Fibroblast of the aortic adventitia (primary cell): ENCODE measurements around the gene RFC2. TPM values are rescaled to one million over a fixed set of nuclear protein-coding genes. Genes with fewer than 3 reads are reported as not detected.

ENCODE experiments used
- DNase-seq: peaks from one replicate; pipeline ENCODE4 v3.0.0-alpha.2; 2010; ENCODE audit warnings: low read depth
- H3K4me3 ChIP-seq: 2 replicates; pipeline ENCODE4 v1.5.1; 2011; ENCODE audit warnings: low read depth, mild to moderate bottlenecking, control low read depth, low read length, moderate library complexity
- total RNA-seq: library from RNA; depleted of rRNA; stranded (reverse); fragments of >200 nt; gene quantifications from 2 replicates; pipeline ENCODE4 v1.2.3, GENCODE V29; 2012; ENCODE audit warnings: low replicate concordance
- TF ChIP-seq, protein P1 (sequence below): IDR thresholded peaks from 2 replicates; pipeline ENCODE4 v1.5.1; 2011; ENCODE audit warnings: mild to moderate bottlenecking, low read length, control low read depth, inconsistent platforms; ENCODE audit not compliant: insufficient read depth

RFC2 gene
- total RNA-seq, 1 donor, result 39.0 TPM

DNA sequence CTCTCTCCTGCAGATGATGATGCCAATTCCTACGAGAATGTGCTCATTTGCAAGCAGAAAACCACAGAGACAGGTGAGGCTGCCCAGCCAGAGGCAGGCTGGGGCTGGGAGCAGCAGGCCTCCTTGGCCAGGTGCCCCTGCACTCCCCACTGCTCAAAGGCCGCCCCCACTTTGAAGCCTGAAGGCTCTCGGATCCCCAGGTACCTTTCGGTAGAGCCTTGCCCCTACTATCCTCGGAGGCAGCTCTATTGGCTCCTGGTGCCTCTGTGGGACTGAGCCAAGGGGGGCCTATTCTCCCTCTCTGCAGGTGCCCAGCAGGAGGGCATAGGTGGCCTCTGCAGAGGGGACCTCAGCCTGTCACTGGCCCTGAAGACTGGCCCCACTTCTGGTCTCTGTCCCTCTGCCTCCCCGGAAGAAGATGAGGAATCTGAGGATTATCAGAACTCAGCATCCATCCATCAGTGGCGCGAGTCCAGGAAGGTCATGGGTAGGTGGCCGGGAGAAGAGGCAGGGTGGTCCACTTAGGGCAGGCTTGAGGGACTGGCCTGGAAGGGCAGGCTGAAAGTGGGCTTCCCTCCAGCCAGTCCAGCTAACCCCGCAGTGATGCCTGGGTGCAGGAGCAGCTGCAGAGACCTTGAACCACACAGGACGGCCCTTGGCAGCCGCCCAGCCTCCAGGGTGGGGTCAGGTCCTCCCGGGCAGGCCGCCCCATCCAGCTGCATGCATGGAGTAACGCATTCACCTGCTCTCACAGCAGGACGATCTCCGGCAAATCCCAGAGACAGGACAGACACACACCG, 30.3 kb downstream of the RFC2 start:
- DNase-seq, result no peak
- H3K4me3 ChIP-seq, result no peak overlapping the region
- TF ChIP-seq, protein P1, sequence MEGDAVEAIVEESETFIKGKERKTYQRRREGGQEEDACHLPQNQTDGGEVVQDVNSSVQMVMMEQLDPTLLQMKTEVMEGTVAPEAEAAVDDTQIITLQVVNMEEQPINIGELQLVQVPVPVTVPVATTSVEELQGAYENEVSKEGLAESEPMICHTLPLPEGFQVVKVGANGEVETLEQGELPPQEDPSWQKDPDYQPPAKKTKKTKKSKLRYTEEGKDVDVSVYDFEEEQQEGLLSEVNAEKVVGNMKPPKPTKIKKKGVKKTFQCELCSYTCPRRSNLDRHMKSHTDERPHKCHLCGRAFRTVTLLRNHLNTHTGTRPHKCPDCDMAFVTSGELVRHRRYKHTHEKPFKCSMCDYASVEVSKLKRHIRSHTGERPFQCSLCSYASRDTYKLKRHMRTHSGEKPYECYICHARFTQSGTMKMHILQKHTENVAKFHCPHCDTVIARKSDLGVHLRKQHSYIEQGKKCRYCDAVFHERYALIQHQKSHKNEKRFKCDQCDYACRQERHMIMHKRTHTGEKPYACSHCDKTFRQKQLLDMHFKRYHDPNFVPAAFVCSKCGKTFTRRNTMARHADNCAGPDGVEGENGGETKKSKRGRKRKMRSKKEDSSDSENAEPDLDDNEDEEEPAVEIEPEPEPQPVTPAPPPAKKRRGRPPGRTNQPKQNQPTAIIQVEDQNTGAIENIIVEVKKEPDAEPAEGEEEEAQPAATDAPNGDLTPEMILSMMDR, result no peak

- no peak for DNase-seq
- H3K4me3 ChIP-seq, result no peak overlapping the region
- TF ChIP-seq, protein P1, result no peak
Measured at GRCh38 chr7:74222851-74223710, 31.1 kb downstream of the RFC2 start.

- TF ChIP-seq, protein P1, result no peak
- no peak overlapping the region for H3K4me3 ChIP-seq
- DNase-seq, result no peak
Measured at GRCh38 chr7:74221713-74222112, 32.5 kb downstream of the RFC2 start.

GRCh38 chr7:74220229-74220628, 34.0 kb downstream of the RFC2 start:
- no peak overlapping the region for H3K4me3 ChIP-seq
- DNase-seq, result no peak
- TF ChIP-seq, protein P1, result no peak

DNA sequence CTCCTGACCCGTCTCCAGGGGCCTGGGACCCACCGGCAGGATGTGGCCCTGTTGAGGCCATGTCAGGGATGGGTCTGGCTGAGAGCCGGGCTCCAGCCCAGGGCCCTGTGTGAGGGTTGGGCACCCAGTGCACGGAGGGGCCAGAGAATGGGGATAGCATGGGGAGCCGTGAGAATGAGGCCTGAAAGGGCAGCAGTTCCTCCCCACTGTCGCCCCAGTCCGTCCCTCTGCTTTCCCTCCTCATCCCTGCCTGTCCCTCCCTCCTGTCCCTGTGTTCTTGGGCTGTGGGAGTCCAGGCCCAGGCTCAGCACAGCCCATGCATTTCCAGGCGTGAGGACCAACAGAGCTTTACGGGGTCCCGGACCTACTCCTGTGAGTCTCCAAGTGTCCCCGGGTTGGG, 34.8 kb downstream of the RFC2 start:
- TF ChIP-seq, protein P1, result no peak
- no peak overlapping the region for H3K4me3 ChIP-seq
- DNase-seq, result no peak

DNA sequence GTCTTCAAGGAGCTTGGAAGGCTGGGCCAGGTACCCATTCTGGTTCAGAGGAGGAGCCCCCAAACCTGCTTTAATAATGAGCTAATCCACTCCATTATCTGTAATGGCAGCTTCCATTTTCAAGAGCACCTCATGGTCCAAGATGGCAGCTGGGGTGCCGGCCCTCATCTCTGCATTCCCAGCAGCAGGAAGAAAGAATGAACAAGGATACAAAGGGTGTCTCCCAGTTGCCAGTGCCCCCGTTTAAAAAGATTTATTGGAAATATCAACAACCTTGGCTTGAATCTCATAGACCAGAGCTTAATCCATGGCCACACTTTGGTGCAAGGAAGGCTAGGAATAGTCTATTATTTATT, 35.9 kb downstream of the RFC2 start:
- TF ChIP-seq, protein P1, result no peak
- DNase-seq, result no peak

More for the DNA sequence above, 35.9 kb downstream of the RFC2 start:
- H3K4me3 ChIP-seq, result no peak overlapping the region
